Spleen (tissue), 7 donors: ENCODE data around the gene USP36.
"Not testable (repeated sequence)": the region's sequence is repeated elsewhere in the genome, so short reads cannot be mapped to it uniquely, and the experiment has no call there.

Source experiments
- CTCF ChIP-seq, 11 experiments: fragments of 200-600 bp in 7 of 11; fragments of 450-650 bp in 4 of 11; sonication (generic) in 4 of 11; IDR thresholded peaks in 8 of 11; conservative IDR thresholded peaks in 3 of 11; 1 replicate in 7 of 11; 2 replicates in 4 of 11; pipeline versions ENCODE4 v1.4.0 to v1.8.0; 2016 to 2021; ENCODE audit warnings: antibody characterized with exemption in 11 of 11, inconsistent platforms in 4 of 11, mild to moderate bottlenecking in 1 of 11
- POLR2AphosphoS5 ChIP-seq, 3 donors: sonication (generic); formaldehyde crosslinking; IDR thresholded peaks; one replicate each; pipeline ENCODE4 v1.5.1; 2017; ENCODE audit warnings: antibody characterized with exemption in 3 of 3
- donor health status: DM: no; HTN: no; CAD: no; lungs with moderate emphysema.
- donor health status: DM: no; HTN: no; CAD: no.
- donor health status: DM: no; HTN: no; CAD: no.

GRCh38 chr17:78890096-78890495, 49.5 kb upstream of the USP36 start:
- TF ChIP-seq CTCF (IDR thresholded peaks at IDR 0.05 in 8 of 11, conservative IDR thresholded peaks at IDR 0.05 in 3 of 11); POLR2AphosphoS5 (IDR thresholded peaks at IDR 0.05): not testable (repeated sequence)
